K562 (cell line): ENCODE data around the gene TREX2.

Source experiments
- FOXK2 ChIP-seq, 2 experiments: fragments of 450-650 bp; IDR thresholded peaks in 1 of 2; conservative IDR thresholded peaks in 1 of 2; 2 replicates each; pipeline ENCODE4 v1.6.1; 2016; ENCODE audit warnings: low read depth in 2 of 2, mild to moderate bottlenecking in 1 of 2
- HDAC3 ChIP-seq: fragments of 450-650 bp; IDR thresholded peaks from 2 replicates; pipeline ENCODE4 v1.6.1; 2018; ENCODE audit warnings: borderline replicate concordance, mild to moderate bottlenecking, moderate library complexity; ENCODE audit not compliant: partially characterized antibody
- NCOA1 ChIP-seq: fragments of 450-650 bp; IDR thresholded peaks from 2 replicates; pipeline ENCODE4 v1.6.1; 2016; ENCODE audit warnings: low read depth
- POLR2A ChIP-seq: fragments of 450-650 bp; conservative IDR thresholded peaks from 2 replicates; pipeline ENCODE4 v1.6.1; 2016
- PRMT5 ChIP-seq: sonication (generic); formaldehyde crosslinking; IDR thresholded peaks from 2 replicates; pipeline ENCODE4 v1.5.0; 2020; ENCODE audit warnings: missing genetic modification reagents
- SIN3A ChIP-seq, 2 experiments: fragments of 150-350 bp in 1 of 2; IDR thresholded peaks; 2 replicates each; pipeline ENCODE4 v1.6.1; 2011 to 2016; ENCODE audit warnings: borderline replicate concordance in 2 of 2, low read depth in 2 of 2, low read length in 2 of 2, mild to moderate bottlenecking in 2 of 2, moderate library complexity in 2 of 2; ENCODE audit not compliant: control insufficient read depth in 1 of 2
- TF ChIP-seq, protein P1 (sequence below), 3 experiments: IDR thresholded peaks in 2 of 3; conservative IDR thresholded peaks in 1 of 3; 2 replicates each; pipeline ENCODE4 v1.5.1; 2011 to 2012; ENCODE audit warnings: low read length in 3 of 3, mild to moderate bottlenecking in 3 of 3, control low read depth in 2 of 3, improper control_type of control experiment in 1 of 3, inconsistent platforms in 1 of 3, low read depth in 1 of 3, mixed read lengths in 1 of 3, moderate library complexity in 1 of 3; ENCODE audit not compliant: insufficient read depth in 2 of 3
- TF ChIP-seq, protein P2 (sequence below): fragments of 450-650 bp; IDR thresholded peaks from 2 replicates; pipeline ENCODE4 v1.6.1; 2016; ENCODE audit warnings: mild to moderate bottlenecking, moderate library complexity
- TF ChIP-seq, protein P3 (sequence below): conservative IDR thresholded peaks from 2 replicates; pipeline ENCODE4 v1.6.1; 2011; ENCODE audit warnings: low read depth, mild to moderate bottlenecking, low read length; ENCODE audit not compliant: control insufficient read depth

DNA sequence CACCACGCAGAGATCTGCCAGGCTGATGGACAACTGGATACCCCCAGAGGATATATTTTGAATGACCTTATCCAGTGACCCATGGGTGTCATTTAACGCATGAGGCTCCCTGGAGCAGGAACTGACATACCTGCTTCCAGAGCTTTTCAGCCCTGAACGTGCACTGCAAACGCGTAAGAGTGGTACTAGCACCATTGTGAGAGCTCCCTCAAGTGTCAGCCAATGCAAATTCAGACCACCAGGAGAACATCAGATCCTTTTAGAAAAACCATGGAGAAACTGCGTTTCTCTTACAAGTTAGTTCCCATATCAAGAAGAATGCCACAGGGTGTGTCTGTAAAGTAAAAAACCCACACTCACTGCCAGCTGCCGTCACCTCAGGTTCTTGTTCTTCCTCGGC, 7.3 kb downstream of the TREX2 start:
- TF ChIP-seq, protein P1, sequence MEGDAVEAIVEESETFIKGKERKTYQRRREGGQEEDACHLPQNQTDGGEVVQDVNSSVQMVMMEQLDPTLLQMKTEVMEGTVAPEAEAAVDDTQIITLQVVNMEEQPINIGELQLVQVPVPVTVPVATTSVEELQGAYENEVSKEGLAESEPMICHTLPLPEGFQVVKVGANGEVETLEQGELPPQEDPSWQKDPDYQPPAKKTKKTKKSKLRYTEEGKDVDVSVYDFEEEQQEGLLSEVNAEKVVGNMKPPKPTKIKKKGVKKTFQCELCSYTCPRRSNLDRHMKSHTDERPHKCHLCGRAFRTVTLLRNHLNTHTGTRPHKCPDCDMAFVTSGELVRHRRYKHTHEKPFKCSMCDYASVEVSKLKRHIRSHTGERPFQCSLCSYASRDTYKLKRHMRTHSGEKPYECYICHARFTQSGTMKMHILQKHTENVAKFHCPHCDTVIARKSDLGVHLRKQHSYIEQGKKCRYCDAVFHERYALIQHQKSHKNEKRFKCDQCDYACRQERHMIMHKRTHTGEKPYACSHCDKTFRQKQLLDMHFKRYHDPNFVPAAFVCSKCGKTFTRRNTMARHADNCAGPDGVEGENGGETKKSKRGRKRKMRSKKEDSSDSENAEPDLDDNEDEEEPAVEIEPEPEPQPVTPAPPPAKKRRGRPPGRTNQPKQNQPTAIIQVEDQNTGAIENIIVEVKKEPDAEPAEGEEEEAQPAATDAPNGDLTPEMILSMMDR (IDR thresholded peaks at IDR 0.05 in 2 of 3, conservative IDR thresholded peaks at IDR 0.05 in 1 of 3; ENCODE audit: insufficient read depth in 2 of 3, low read depth in 1 of 3, low read length in 3 of 3): peak; percentile 49 to 58 (median 49)
- TF ChIP-seq, protein P2, sequence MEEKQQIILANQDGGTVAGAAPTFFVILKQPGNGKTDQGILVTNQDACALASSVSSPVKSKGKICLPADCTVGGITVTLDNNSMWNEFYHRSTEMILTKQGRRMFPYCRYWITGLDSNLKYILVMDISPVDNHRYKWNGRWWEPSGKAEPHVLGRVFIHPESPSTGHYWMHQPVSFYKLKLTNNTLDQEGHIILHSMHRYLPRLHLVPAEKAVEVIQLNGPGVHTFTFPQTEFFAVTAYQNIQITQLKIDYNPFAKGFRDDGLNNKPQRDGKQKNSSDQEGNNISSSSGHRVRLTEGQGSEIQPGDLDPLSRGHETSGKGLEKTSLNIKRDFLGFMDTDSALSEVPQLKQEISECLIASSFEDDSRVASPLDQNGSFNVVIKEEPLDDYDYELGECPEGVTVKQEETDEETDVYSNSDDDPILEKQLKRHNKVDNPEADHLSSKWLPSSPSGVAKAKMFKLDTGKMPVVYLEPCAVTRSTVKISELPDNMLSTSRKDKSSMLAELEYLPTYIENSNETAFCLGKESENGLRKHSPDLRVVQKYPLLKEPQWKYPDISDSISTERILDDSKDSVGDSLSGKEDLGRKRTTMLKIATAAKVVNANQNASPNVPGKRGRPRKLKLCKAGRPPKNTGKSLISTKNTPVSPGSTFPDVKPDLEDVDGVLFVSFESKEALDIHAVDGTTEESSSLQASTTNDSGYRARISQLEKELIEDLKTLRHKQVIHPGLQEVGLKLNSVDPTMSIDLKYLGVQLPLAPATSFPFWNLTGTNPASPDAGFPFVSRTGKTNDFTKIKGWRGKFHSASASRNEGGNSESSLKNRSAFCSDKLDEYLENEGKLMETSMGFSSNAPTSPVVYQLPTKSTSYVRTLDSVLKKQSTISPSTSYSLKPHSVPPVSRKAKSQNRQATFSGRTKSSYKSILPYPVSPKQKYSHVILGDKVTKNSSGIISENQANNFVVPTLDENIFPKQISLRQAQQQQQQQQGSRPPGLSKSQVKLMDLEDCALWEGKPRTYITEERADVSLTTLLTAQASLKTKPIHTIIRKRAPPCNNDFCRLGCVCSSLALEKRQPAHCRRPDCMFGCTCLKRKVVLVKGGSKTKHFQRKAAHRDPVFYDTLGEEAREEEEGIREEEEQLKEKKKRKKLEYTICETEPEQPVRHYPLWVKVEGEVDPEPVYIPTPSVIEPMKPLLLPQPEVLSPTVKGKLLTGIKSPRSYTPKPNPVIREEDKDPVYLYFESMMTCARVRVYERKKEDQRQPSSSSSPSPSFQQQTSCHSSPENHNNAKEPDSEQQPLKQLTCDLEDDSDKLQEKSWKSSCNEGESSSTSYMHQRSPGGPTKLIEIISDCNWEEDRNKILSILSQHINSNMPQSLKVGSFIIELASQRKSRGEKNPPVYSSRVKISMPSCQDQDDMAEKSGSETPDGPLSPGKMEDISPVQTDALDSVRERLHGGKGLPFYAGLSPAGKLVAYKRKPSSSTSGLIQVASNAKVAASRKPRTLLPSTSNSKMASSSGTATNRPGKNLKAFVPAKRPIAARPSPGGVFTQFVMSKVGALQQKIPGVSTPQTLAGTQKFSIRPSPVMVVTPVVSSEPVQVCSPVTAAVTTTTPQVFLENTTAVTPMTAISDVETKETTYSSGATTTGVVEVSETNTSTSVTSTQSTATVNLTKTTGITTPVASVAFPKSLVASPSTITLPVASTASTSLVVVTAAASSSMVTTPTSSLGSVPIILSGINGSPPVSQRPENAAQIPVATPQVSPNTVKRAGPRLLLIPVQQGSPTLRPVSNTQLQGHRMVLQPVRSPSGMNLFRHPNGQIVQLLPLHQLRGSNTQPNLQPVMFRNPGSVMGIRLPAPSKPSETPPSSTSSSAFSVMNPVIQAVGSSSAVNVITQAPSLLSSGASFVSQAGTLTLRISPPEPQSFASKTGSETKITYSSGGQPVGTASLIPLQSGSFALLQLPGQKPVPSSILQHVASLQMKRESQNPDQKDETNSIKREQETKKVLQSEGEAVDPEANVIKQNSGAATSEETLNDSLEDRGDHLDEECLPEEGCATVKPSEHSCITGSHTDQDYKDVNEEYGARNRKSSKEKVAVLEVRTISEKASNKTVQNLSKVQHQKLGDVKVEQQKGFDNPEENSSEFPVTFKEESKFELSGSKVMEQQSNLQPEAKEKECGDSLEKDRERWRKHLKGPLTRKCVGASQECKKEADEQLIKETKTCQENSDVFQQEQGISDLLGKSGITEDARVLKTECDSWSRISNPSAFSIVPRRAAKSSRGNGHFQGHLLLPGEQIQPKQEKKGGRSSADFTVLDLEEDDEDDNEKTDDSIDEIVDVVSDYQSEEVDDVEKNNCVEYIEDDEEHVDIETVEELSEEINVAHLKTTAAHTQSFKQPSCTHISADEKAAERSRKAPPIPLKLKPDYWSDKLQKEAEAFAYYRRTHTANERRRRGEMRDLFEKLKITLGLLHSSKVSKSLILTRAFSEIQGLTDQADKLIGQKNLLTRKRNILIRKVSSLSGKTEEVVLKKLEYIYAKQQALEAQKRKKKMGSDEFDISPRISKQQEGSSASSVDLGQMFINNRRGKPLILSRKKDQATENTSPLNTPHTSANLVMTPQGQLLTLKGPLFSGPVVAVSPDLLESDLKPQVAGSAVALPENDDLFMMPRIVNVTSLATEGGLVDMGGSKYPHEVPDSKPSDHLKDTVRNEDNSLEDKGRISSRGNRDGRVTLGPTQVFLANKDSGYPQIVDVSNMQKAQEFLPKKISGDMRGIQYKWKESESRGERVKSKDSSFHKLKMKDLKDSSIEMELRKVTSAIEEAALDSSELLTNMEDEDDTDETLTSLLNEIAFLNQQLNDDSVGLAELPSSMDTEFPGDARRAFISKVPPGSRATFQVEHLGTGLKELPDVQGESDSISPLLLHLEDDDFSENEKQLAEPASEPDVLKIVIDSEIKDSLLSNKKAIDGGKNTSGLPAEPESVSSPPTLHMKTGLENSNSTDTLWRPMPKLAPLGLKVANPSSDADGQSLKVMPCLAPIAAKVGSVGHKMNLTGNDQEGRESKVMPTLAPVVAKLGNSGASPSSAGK: no peak
- TF ChIP-seq HDAC3: no peak
- no peak for TF ChIP-seq PRMT5 (CRISPR knock-in tag)
- TF ChIP-seq POLR2A: no peak
- TF ChIP-seq SIN3A (IDR thresholded peaks at IDR 0.05; ENCODE audit: borderline replicate concordance in 2 of 2, control insufficient read depth in 1 of 2, low read depth in 2 of 2, low read length in 2 of 2): no peak
- TF ChIP-seq, protein P3, sequence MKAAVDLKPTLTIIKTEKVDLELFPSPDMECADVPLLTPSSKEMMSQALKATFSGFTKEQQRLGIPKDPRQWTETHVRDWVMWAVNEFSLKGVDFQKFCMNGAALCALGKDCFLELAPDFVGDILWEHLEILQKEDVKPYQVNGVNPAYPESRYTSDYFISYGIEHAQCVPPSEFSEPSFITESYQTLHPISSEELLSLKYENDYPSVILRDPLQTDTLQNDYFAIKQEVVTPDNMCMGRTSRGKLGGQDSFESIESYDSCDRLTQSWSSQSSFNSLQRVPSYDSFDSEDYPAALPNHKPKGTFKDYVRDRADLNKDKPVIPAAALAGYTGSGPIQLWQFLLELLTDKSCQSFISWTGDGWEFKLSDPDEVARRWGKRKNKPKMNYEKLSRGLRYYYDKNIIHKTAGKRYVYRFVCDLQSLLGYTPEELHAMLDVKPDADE: no peak
- no peak for TF ChIP-seq NCOA1
- TF ChIP-seq FOXK2 (conservative IDR thresholded peaks at IDR 0.05 in 1 of 2, IDR thresholded peaks at IDR 0.05 in 1 of 2; ENCODE audit: low read depth in 2 of 2): no peak
